ENCODE data around the gene SETD3. TPM values are rescaled to one million over a fixed set of nuclear protein-coding genes. Genes with fewer than 3 reads are reported as not detected.

Gene SETD3
- total RNA-seq, 1 donor from 2014 or later: 62.8 TPM

DNA sequence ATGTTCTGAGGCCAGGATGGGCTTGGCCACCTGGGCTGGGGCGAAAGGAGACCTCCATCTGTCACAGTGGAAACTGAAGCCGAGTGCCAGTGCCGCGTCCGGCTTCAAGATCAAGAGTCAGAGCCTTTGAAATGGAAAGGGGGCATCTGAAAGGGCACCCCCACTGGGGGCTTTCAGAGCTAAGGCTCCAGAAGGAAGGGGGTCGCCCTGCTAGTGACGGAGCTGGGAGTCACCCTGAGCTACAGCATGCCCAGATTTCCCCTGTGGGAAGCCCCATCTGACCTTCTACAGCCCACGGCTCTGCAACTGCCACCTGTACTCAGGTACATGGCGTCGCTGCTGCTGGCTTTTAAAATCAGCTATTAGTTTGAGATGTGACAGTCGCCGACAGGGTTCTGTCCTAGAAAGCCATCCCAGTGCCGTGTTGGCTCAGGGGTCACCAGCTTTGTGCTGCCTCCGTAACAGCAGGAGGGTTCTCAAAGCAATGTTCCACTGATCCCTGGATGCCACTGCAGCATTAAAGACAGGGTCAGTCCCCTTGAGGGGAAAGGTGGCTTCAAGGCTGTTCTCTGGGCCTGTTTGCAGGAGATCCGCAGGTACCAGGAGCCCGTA lies 32.0 kb upstream of the SETD3 start:
- Histone ChIP-seq H3K4me2 (ENCODE audit: low read length) (no peak overlapping the region), H4K20me1 (ENCODE audit: insufficient read depth, low read length) (peaks cover 38% of the 10 kb centered on the region), H3K4me1 (ENCODE audit: insufficient read depth, low read length) (peaks cover 13% of the 10 kb centered on the region), H3K9ac (ENCODE audit: low read length) (no peak overlapping the region), H3K36me3 (ENCODE audit: insufficient read depth, low read length) (peaks cover 8% of the 10 kb centered on the region), H2AFZ (ENCODE audit: low read depth, low read length) (no peak overlapping the region), H3K9me3 (ENCODE audit: insufficient read depth, low read depth, low read length) (no peaks in the 10 kb centered on the region), H3K27me3 (ENCODE audit: insufficient read depth, low read length) (no peaks in the 10 kb centered on the region), H3K27ac (ENCODE audit: low read depth, low read length) (no peak overlapping the region), H3K79me2 (ENCODE audit: insufficient read depth, low read length) (peaks cover 6% of the 10 kb centered on the region), H3K4me3 (ENCODE audit: insufficient read depth, low read depth, low read length) (no peak overlapping the region)
- Mint-ChIP-seq H3K4me3 (ENCODE audit: unreplicated experiment) (no peak overlapping the region), H3K27me3 (ENCODE audit: low read depth, unreplicated experiment) (no peaks in the 10 kb centered on the region), H3K27ac (ENCODE audit: unreplicated experiment) (peak overlapping the region; percentile 81), H3K4me1 (ENCODE audit: low read depth, unreplicated experiment) (no peaks in the 10 kb centered on the region), H3K36me3 (ENCODE audit: low read depth, unreplicated experiment) (peaks cover 9% of the 10 kb centered on the region), H3K9me3 (ENCODE audit: unreplicated experiment) (no peaks in the 10 kb centered on the region)
- no peak for TF ChIP-seq EZH2 (IDR thresholded peaks at IDR 0.05; ENCODE audit: insufficient read depth, low read length)
- TF ChIP-seq, protein P1, sequence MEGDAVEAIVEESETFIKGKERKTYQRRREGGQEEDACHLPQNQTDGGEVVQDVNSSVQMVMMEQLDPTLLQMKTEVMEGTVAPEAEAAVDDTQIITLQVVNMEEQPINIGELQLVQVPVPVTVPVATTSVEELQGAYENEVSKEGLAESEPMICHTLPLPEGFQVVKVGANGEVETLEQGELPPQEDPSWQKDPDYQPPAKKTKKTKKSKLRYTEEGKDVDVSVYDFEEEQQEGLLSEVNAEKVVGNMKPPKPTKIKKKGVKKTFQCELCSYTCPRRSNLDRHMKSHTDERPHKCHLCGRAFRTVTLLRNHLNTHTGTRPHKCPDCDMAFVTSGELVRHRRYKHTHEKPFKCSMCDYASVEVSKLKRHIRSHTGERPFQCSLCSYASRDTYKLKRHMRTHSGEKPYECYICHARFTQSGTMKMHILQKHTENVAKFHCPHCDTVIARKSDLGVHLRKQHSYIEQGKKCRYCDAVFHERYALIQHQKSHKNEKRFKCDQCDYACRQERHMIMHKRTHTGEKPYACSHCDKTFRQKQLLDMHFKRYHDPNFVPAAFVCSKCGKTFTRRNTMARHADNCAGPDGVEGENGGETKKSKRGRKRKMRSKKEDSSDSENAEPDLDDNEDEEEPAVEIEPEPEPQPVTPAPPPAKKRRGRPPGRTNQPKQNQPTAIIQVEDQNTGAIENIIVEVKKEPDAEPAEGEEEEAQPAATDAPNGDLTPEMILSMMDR (IDR thresholded peaks at IDR 0.05; ENCODE audit: insufficient read depth, low read depth, low read length): no peak
- FAIRE-seq: no peak
- DNase-seq (ENCODE audit: low read depth): no peak

DNA sequence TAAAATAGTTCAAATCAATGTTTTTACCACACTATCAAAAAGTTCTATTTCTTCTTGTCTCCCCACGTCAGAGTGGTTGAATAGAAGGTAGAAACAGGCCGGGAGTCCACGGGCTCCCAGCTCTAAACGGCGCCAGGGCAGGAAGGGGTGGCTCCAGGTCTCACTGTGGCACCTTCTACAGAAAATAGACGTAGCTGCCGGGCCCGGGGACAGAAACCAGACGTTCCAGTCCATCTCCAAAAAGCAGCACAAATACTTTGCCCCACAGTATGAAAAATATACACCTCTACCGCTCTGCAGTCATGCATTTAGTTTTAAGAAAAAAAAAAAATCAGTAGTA lies 31.4 kb upstream of the SETD3 start:
- no peak overlapping the region for H3K4me3 ChIP-seq (ENCODE audit: insufficient read depth, low read depth, low read length)
- TF ChIP-seq, protein P1 (IDR thresholded peaks at IDR 0.05; ENCODE audit: insufficient read depth, low read depth, low read length): no peak
- TF ChIP-seq EZH2 (IDR thresholded peaks at IDR 0.05; ENCODE audit: insufficient read depth, low read length): no peak
- peaks cover 13% of the 10 kb centered on the region for H3K4me1 ChIP-seq (ENCODE audit: insufficient read depth, low read length)
- H3K36me3 ChIP-seq (ENCODE audit: insufficient read depth, low read length): peaks cover 13% of the 10 kb centered on the region
- Mint-ChIP-seq H3K36me3 (ENCODE audit: low read depth, unreplicated experiment) (peaks cover 15% of the 10 kb centered on the region), H3K4me1 (ENCODE audit: low read depth, unreplicated experiment) (no peaks in the 10 kb centered on the region), H3K9me3 (ENCODE audit: unreplicated experiment) (no peaks in the 10 kb centered on the region), H3K4me3 (ENCODE audit: unreplicated experiment) (no peak overlapping the region), H3K27me3 (ENCODE audit: low read depth, unreplicated experiment) (no peaks in the 10 kb centered on the region), H3K27ac (ENCODE audit: unreplicated experiment) (peak overlapping the region; percentile 81)
- DNase-seq (ENCODE audit: low read depth): no peak
- peak overlapping the region; percentile 48 for H3K9ac ChIP-seq (ENCODE audit: low read length)
- FAIRE-seq: no peak
- H2AFZ ChIP-seq (ENCODE audit: low read depth, low read length): no peak overlapping the region
- H3K4me2 ChIP-seq (ENCODE audit: low read length): no peak overlapping the region
- H4K20me1 ChIP-seq (ENCODE audit: insufficient read depth, low read length): peaks cover 36% of the 10 kb centered on the region
- no peak overlapping the region for H3K27ac ChIP-seq (ENCODE audit: low read depth, low read length)
- H3K9me3 ChIP-seq (ENCODE audit: insufficient read depth, low read depth, low read length): no peaks in the 10 kb centered on the region
- H3K27me3 ChIP-seq (ENCODE audit: insufficient read depth, low read length): no peaks in the 10 kb centered on the region
- peaks cover 5% of the 10 kb centered on the region for H3K79me2 ChIP-seq (ENCODE audit: insufficient read depth, low read length)

DNA sequence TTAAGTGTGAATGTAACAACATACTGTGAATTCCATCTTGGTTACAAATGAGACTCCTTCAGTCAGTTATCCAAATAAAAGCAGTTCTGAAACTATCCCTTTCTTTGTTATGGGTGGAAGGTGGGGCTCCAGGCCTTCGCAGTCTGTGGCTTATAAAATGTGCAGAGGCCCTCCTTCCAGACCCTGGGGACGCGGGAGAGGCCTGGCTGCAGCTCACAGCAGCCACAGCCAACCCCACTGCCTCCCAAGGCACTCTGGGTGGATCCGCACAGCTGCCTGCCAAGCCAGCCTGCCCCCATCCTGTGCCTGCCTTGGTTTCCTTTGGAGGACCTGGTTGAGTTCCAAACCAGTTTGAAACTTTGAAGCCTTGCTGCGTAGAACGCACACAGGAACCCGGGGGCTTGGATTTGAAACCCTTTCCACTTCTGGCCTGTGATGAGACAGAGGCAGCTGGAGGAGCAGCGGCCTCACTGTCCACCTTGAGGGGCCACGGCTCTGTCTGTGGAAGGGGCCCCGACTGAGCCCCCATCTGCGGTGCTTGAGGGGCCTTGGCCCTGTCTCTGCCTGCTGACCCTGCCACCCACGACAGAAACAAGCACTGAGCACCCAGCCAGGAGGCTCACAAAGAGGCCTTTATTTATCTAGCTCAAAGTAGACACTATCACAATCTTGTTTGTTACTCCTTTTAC lies 30.9 kb upstream of the SETD3 start:
- Histone ChIP-seq H3K9me3 (ENCODE audit: insufficient read depth, low read depth, low read length) (no peaks in the 10 kb centered on the region), H3K4me1 (ENCODE audit: insufficient read depth, low read length) (peaks cover 13% of the 10 kb centered on the region), H3K4me2 (ENCODE audit: low read length) (no peak overlapping the region), H3K79me2 (ENCODE audit: insufficient read depth, low read length) (peaks cover 5% of the 10 kb centered on the region), H3K4me3 (ENCODE audit: insufficient read depth, low read depth, low read length) (no peak overlapping the region), H3K27ac (ENCODE audit: low read depth, low read length) (peak overlapping the region; percentile 39), H4K20me1 (ENCODE audit: insufficient read depth, low read length) (peaks cover 38% of the 10 kb centered on the region), H3K9ac (ENCODE audit: low read length) (peak overlapping the region; percentile 48), H3K36me3 (ENCODE audit: insufficient read depth, low read length) (peaks cover 17% of the 10 kb centered on the region), H3K27me3 (ENCODE audit: insufficient read depth, low read length) (no peaks in the 10 kb centered on the region), H2AFZ (ENCODE audit: low read depth, low read length) (no peak overlapping the region)
- no peak for FAIRE-seq
- H3K4me1 Mint-ChIP-seq (ENCODE audit: low read depth, unreplicated experiment): no peaks in the 10 kb centered on the region
- no peaks in the 10 kb centered on the region for H3K27me3 Mint-ChIP-seq (ENCODE audit: low read depth, unreplicated experiment)
- no peaks in the 10 kb centered on the region for H3K9me3 Mint-ChIP-seq (ENCODE audit: unreplicated experiment)
- no peak overlapping the region for H3K4me3 Mint-ChIP-seq (ENCODE audit: unreplicated experiment)
- peak; percentile 59 for DNase-seq (ENCODE audit: low read depth)
- H3K36me3 Mint-ChIP-seq (ENCODE audit: low read depth, unreplicated experiment): peaks cover 20% of the 10 kb centered on the region
- TF ChIP-seq EZH2 (IDR thresholded peaks at IDR 0.05; ENCODE audit: insufficient read depth, low read length): no peak
- TF ChIP-seq, protein P1 (IDR thresholded peaks at IDR 0.05; ENCODE audit: insufficient read depth, low read depth, low read length): no peak
- H3K27ac Mint-ChIP-seq (ENCODE audit: unreplicated experiment): no peak overlapping the region
